ENCODE results near the gene PLCXD1. TPM values are rescaled to one million over a fixed set of nuclear protein-coding genes. Genes with fewer than 3 reads are reported as not detected.
A peak's percentile ranks its signal among the peaks of the same experiment; 100 is the strongest.
"Not testable (repeated sequence)": the region's sequence is repeated elsewhere in the genome, so short reads cannot be mapped to it uniquely, and the experiment has no call there.

PLCXD1 gene
- total RNA-seq, 1 experiment from 2014 or later = 2.6 TPM

- DNase-seq (ENCODE audit: low read depth) = not testable (repeated sequence)
These were observed 17.2 kb upstream of the PLCXD1 start for GRCh38 chrX:264006-264405.

GRCh38 chrX:264634-265455 is 16.3 kb upstream of the PLCXD1 start:
- DNase-seq (ENCODE audit: low read depth) = no peak

- no peak for DNase-seq (ENCODE audit: low read depth)
These were observed 15.7 kb upstream of the PLCXD1 start for GRCh38 chrX:265502-265901.

- no peak for DNase-seq (ENCODE audit: low read depth)
These were observed 13.4 kb upstream of the PLCXD1 start for GRCh38 chrX:267771-268261.

- DNase-seq (ENCODE audit: low read depth) = no peak
These were observed 10.3 kb upstream of the PLCXD1 start for GRCh38 chrX:270848-271367.

GRCh38 chrX:274904-275475 is 6.2 kb upstream of the PLCXD1 start:
- no peak for DNase-seq (ENCODE audit: low read depth)

- no peak for DNase-seq (ENCODE audit: low read depth)
These were observed 5.7 kb upstream of the PLCXD1 start for GRCh38 chrX:275476-275966.

GRCh38 chrX:275967-276580 is 5.1 kb upstream of the PLCXD1 start:
- DNase-seq (ENCODE audit: low read depth) = peak; percentile 39

- DNase-seq (ENCODE audit: low read depth) = peak; percentile 28
These were observed 4.5 kb upstream of the PLCXD1 start for GRCh38 chrX:276581-277201.

GRCh38 chrX:279757-280604 is 1.2 kb upstream of the PLCXD1 start:
- not testable (repeated sequence) for DNase-seq (ENCODE audit: low read depth)

- DNase-seq (ENCODE audit: low read depth) = not testable (repeated sequence)
These were observed 459 bp upstream of the PLCXD1 start for GRCh38 chrX:280722-281121.

GRCh38 chrX:282000-282681 is 960 bp downstream of the PLCXD1 start:
- not testable (repeated sequence) for DNase-seq (ENCODE audit: low read depth)

- peak; percentile 82 for DNase-seq (ENCODE audit: low read depth)
These were observed 2.1 kb downstream of the PLCXD1 start for GRCh38 chrX:283115-283845.

- DNase-seq (ENCODE audit: low read depth) = no peak
These were observed 4.0 kb downstream of the PLCXD1 start for GRCh38 chrX:285076-285677.

GRCh38 chrX:287670-288069 is 6.5 kb downstream of the PLCXD1 start:
- no peak for DNase-seq (ENCODE audit: low read depth)

- no peak for DNase-seq (ENCODE audit: low read depth)
These were observed 7.4 kb downstream of the PLCXD1 start for GRCh38 chrX:288561-288991.

GRCh38 chrX:290476-291166 is 9.4 kb downstream of the PLCXD1 start:
- DNase-seq (ENCODE audit: low read depth) = no peak

GRCh38 chrX:291411-291901 is 10.3 kb downstream of the PLCXD1 start:
- DNase-seq (ENCODE audit: low read depth) = no peak

Measured in RPMI7951 (cell line).